Sigmoid colon (tissue), 7 donors: ENCODE data around the gene PRDM16. TPM values are rescaled to one million over a fixed set of nuclear protein-coding genes. Genes with fewer than 3 reads are reported as not detected.

Source experiments
- DNase-seq: peaks from one replicate; pipeline ENCODE4 v3.0.0-alpha.2; 2019
- H3K27ac ChIP-seq, 4 donors: fragments of 200-600 bp; sonication (generic); one replicate each; pipeline ENCODE4 v1.5.1; 2016 to 2019; ENCODE audit warnings: mild to moderate bottlenecking in 1 of 4
- H3K27me3 ChIP-seq, 3 donors: fragments of 200-600 bp; sonication (generic); one replicate each; pipeline ENCODE4 v1.5.1; 2019; ENCODE audit warnings: mild to moderate bottlenecking in 1 of 3
- H3K36me3 ChIP-seq, 4 donors: fragments of 200-600 bp; sonication (generic); one replicate each; pipeline ENCODE4 v1.5.1; 2016 to 2019
- H3K4me1 ChIP-seq, 4 donors: fragments of 200-600 bp; sonication (generic); one replicate each; pipeline ENCODE4 v1.5.1; 2017 to 2019
- H3K4me3 ChIP-seq, 4 donors: fragments of 200-600 bp; sonication (generic); one replicate each; pipeline ENCODE4 v1.5.1; 2017 to 2019; ENCODE audit warnings: mild to moderate bottlenecking in 2 of 4, moderate library complexity in 1 of 4
- H3K9me3 ChIP-seq, 4 donors: fragments of 200-600 bp in 3 of 4; sonication (generic) in 3 of 4; one replicate each; pipeline versions ENCODE4 v1.5.1 to v1.6.1; 2013 to 2019
- CTCF ChIP-seq, 4 experiments: fragments of 450-650 bp in 3 of 4; fragments of 200-600 bp in 1 of 4; IDR thresholded peaks; one replicate each; pipeline ENCODE4 v1.5.1; 2016 to 2019; ENCODE audit warnings: antibody characterized with exemption in 4 of 4, mild to moderate bottlenecking in 3 of 4, moderate library complexity in 2 of 4
- EP300 ChIP-seq, 4 donors: sonication (generic); formaldehyde crosslinking; IDR thresholded peaks; one replicate each; pipeline ENCODE4 v1.6.1; 2017; ENCODE audit warnings: antibody characterized with exemption in 4 of 4
- POLR2A ChIP-seq, 2 donors: fragments of 450-650 bp; IDR thresholded peaks; one replicate each; pipeline ENCODE4 v1.6.1; 2016; ENCODE audit warnings: antibody characterized with exemption in 2 of 2, mild to moderate bottlenecking in 2 of 2, moderate library complexity in 2 of 2
- POLR2AphosphoS5 ChIP-seq, 4 donors: sonication (generic); formaldehyde crosslinking; IDR thresholded peaks; one replicate each; pipeline ENCODE4 v1.6.1; 2017; ENCODE audit warnings: antibody characterized with exemption in 4 of 4
- WGBS, 2 donors: extraction: QIAGEN DNeasy Blood & Tissue Kit; methylation state at CpG; one replicate each; pipeline ENCODE4 v1.1.7; 2013; 5-methylcytosine and 5-hydroxymethylcytosine counted together
- intact Hi-C: fragments of 100-400 bp; cut with DNase I; formaldehyde crosslinking; loops from one replicate; pipeline ENCODE4 v1.15.1; 2023
- polyA plus RNA-seq, 3 donors: library from polyadenylated mRNA; stranded (reverse); fragments of 200-250 nt; gene quantifications; one replicate each; pipeline ENCODE4 v1.2.3, GENCODE V29; 2013
- total RNA-seq, 4 donors: library from RNA; depleted of rRNA; stranded (reverse); fragments of >200 nt; gene quantifications; one replicate each; pipeline ENCODE4 v1.1.0, GENCODE V29; 2016
- donor health status: healthy with polysubstance abuse.
- donor health status: Bipolar disorder and iron deficiency.
- donor health status: healthy.

PRDM16 gene
- total and polyA plus RNA-seq, 7 donors, result under 0.01 to 1.7 (median 0.49) TPM

- H3K9me3 ChIP-seq, result no peaks in the 10 kb centered on the region
- H3K27me3 ChIP-seq, result peaks cover 0 to 43% (median 39%) of the 10 kb centered on the region in 3 donors
- intact Hi-C loops, result no loop called here
- 69 to 78% methylated on average over 21 of the region's 21 CpGs for WGBS, 2 donors
- H3K27ac ChIP-seq, result no peak overlapping the region
- H3K36me3 ChIP-seq, result no peaks in the 10 kb centered on the region
- DNase-seq, result no peak
- TF ChIP-seq POLR2A (IDR thresholded peaks at IDR 0.05), result no peak
- TF ChIP-seq POLR2AphosphoS5 (IDR thresholded peaks at IDR 0.05), result no peak
- no peak for TF ChIP-seq CTCF (IDR thresholded peaks at IDR 0.05)
- TF ChIP-seq EP300 (IDR thresholded peaks at IDR 0.05), result no peak
- H3K4me1 ChIP-seq, result peaks cover 0 to 21% (median 18%) of the 10 kb centered on the region in 4 donors
- no peak overlapping the region for H3K4me3 ChIP-seq
These were observed 192.3 kb downstream of the PRDM16 start for GRCh38 chr1:3261007-3261968.

- Histone ChIP-seq H3K36me3 (no peaks in the 10 kb centered on the region), H3K9me3 (no peaks in the 10 kb centered on the region), H3K27ac (no peak overlapping the region), H3K27me3 (peaks cover 0 to 51% (median 47%) of the 10 kb centered on the region in 3 donors), H3K4me3 (no peak overlapping the region), H3K4me1 (peaks cover 0 to 21% (median 18%) of the 10 kb centered on the region in 4 donors)
- no peak for DNase-seq
- no peak for TF ChIP-seq POLR2A (IDR thresholded peaks at IDR 0.05)
- no peak for TF ChIP-seq EP300 (IDR thresholded peaks at IDR 0.05)
- no peak for TF ChIP-seq CTCF (IDR thresholded peaks at IDR 0.05)
- TF ChIP-seq POLR2AphosphoS5 (IDR thresholded peaks at IDR 0.05), result no peak
- WGBS, 2 donors, result 90% methylated on average over 11 of the region's 11 CpGs
- intact Hi-C loops, result no loop called here
These were observed 193.1 kb downstream of the PRDM16 start for GRCh38 chr1:3261969-3262579.

- H3K27ac ChIP-seq, result no peak overlapping the region
- H3K4me1 ChIP-seq, result peaks cover 0 to 17% (median 16%) of the 10 kb centered on the region in 4 donors
- 86 to 87% methylated on average over 26 of the region's 26 CpGs for WGBS, 2 donors
- DNase-seq, result no peak
- no peak overlapping the region for H3K4me3 ChIP-seq
- H3K36me3 ChIP-seq, result no peaks in the 10 kb centered on the region
- peaks cover 0 to 57% (median 49%) of the 10 kb centered on the region in 3 donors for H3K27me3 ChIP-seq
- intact Hi-C loops, result no loop called here
- H3K9me3 ChIP-seq, result no peaks in the 10 kb centered on the region
- TF ChIP-seq EP300 (IDR thresholded peaks at IDR 0.05) (no peak), POLR2AphosphoS5 (IDR thresholded peaks at IDR 0.05) (no peak), POLR2A (IDR thresholded peaks at IDR 0.05) (no peak), CTCF (IDR thresholded peaks at IDR 0.05) (no peak)
These were observed 193.8 kb downstream of the PRDM16 start for GRCh38 chr1:3262681-3263286.

- TF ChIP-seq CTCF (IDR thresholded peaks at IDR 0.05) (no peak), POLR2A (IDR thresholded peaks at IDR 0.05) (no peak), EP300 (IDR thresholded peaks at IDR 0.05) (no peak), POLR2AphosphoS5 (IDR thresholded peaks at IDR 0.05) (no peak)
- Histone ChIP-seq H3K4me1 (peaks cover 0 to 7% (median 6%) of the 10 kb centered on the region in 4 donors), H3K4me3 (no peak overlapping the region), H3K36me3 (no peaks in the 10 kb centered on the region), H3K9me3 (no peaks in the 10 kb centered on the region), H3K27ac (no peak overlapping the region), H3K27me3 (peaks cover 3 to 67% (median 53%) of the 10 kb centered on the region in 3 donors)
- no peak for DNase-seq
- WGBS, 2 donors, result 65 to 86% methylated on average over 10 of the region's 10 CpGs
- intact Hi-C loops, result no loop called here
These were observed 194.8 kb downstream of the PRDM16 start for GRCh38 chr1:3263790-3264189.
